HFFc6 (cell line): ENCODE data around the gene SH3PXD2B. TPM values are rescaled to one million over a fixed set of nuclear protein-coding genes. Genes with fewer than 3 reads are reported as not detected.
A peak's percentile ranks its signal among the peaks of the same experiment; 100 is the strongest.
"Not testable (repeated sequence)": the region's sequence is repeated elsewhere in the genome, so short reads cannot be mapped to it uniquely, and the experiment has no call there.

Experiments
- DNase-seq: peaks from one replicate; pipeline ENCODE4 v3.0.0-alpha.2; 2018
- H3K27ac Mint-ChIP-seq: 2 replicates; pipeline ENCODE4 v1.8.0; 2020; ENCODE audit warnings: mild to moderate bottlenecking, mixed read lengths
- H3K27me3 Mint-ChIP-seq: 2 replicates; pipeline ENCODE4 v1.8.0; 2021; ENCODE audit warnings: mild to moderate bottlenecking, moderate library complexity, mixed read lengths; ENCODE audit not compliant: insufficient read depth
- H3K36me3 Mint-ChIP-seq: 2 replicates; pipeline ENCODE4 v1.8.0; 2021; ENCODE audit warnings: low read depth, mixed read lengths
- H3K4me1 Mint-ChIP-seq: 2 replicates; pipeline ENCODE4 v1.8.0; 2020; ENCODE audit warnings: low read depth, mixed read lengths
- H3K4me3 Mint-ChIP-seq: 2 replicates; pipeline ENCODE4 v1.8.0; 2020; ENCODE audit warnings: mild to moderate bottlenecking, moderate library complexity, mixed read lengths
- H3K9me3 Mint-ChIP-seq: 2 replicates; pipeline ENCODE4 v1.8.0; 2020; ENCODE audit warnings: mild to moderate bottlenecking, mixed read lengths
- CTCF ChIP-seq: fragments of 200-600 bp; sonication (generic); IDR thresholded peaks from 2 replicates; pipeline ENCODE4 v1.5.0; 2021; ENCODE audit warnings: antibody characterized with exemption, mild to moderate bottlenecking
- total RNA-seq, 6 experiments: library from RNA; stranded (reverse); fragmentation: NEBNext Ultra II Directional; extraction: Animal tissue kit (Norgen Biotek cat#: 25700); gene quantifications; 2 replicates in 1 of 6; 3 replicates in 5 of 6; pipeline ENCODE4 v1.2.3, GENCODE V29; 2021

SH3PXD2B gene
- total RNA-seq, 6 experiments from 2014 or later: 12.4 to 28.4 (median 24.3) TPM

GRCh38 chr5:172374783-172375182, 79.5 kb downstream of the SH3PXD2B start:
- Mint-ChIP-seq H3K4me1 (no peaks in the 10 kb centered on the region), H3K27me3 (peaks cover 2% of the 10 kb centered on the region), H3K9me3 (no peaks in the 10 kb centered on the region; the same call in 1 of the 2 replicates), H3K36me3 (peaks cover 10% of the 10 kb centered on the region), H3K27ac (no peak overlapping the region), H3K4me3 (no peak overlapping the region)
- no peak for DNase-seq
- no peak for TF ChIP-seq CTCF

- Mint-ChIP-seq H3K27ac (no peak overlapping the region; the same call in 1 of the 2 replicates), H3K27me3 (peaks cover 2% of the 10 kb centered on the region), H3K36me3 (peaks cover 10% of the 10 kb centered on the region), H3K4me3 (no peak overlapping the region), H3K9me3 (no peaks in the 10 kb centered on the region; the same call in 1 of the 2 replicates), H3K4me1 (no peaks in the 10 kb centered on the region)
- TF ChIP-seq CTCF: no peak
- no peak for DNase-seq
These were observed 80.6 kb downstream of the SH3PXD2B start for GRCh38 chr5:172373680-172374079.

GRCh38 chr5:172371684-172372083, 82.6 kb downstream of the SH3PXD2B start:
- no peak overlapping the region for H3K27ac Mint-ChIP-seq
- H3K9me3 Mint-ChIP-seq: no peaks in the 10 kb centered on the region; the same call in 1 of the 2 replicates
- DNase-seq: no peak
- no peak for TF ChIP-seq CTCF
- no peaks in the 10 kb centered on the region; the same call in none of the 2 replicates for H3K27me3 Mint-ChIP-seq
- no peaks in the 10 kb centered on the region for H3K4me1 Mint-ChIP-seq
- H3K36me3 Mint-ChIP-seq: peaks cover 10% of the 10 kb centered on the region
- H3K4me3 Mint-ChIP-seq: no peak overlapping the region

- H3K36me3 Mint-ChIP-seq: peaks cover 10% of the 10 kb centered on the region
- H3K9me3 Mint-ChIP-seq: no peaks in the 10 kb centered on the region; the same call in 1 of the 2 replicates
- no peak overlapping the region for H3K4me3 Mint-ChIP-seq
- peak; percentile 52 for DNase-seq
- H3K4me1 Mint-ChIP-seq: no peaks in the 10 kb centered on the region
- H3K27me3 Mint-ChIP-seq: no peaks in the 10 kb centered on the region; the same call in none of the 2 replicates
- no peak overlapping the region for H3K27ac Mint-ChIP-seq
- peak; percentile 92 for TF ChIP-seq CTCF
These were observed 83.4 kb downstream of the SH3PXD2B start for GRCh38 chr5:172370648-172371545.

GRCh38 chr5:172370237-172370640, 84.1 kb downstream of the SH3PXD2B start:
- no peak for TF ChIP-seq CTCF
- Mint-ChIP-seq H3K27ac (no peak overlapping the region), H3K4me1 (no peaks in the 10 kb centered on the region), H3K4me3 (no peak overlapping the region), H3K36me3 (peaks cover 10% of the 10 kb centered on the region), H3K27me3 (no peaks in the 10 kb centered on the region; the same call in 1 of the 2 replicates), H3K9me3 (no peaks in the 10 kb centered on the region; the same call in 1 of the 2 replicates)
- no peak for DNase-seq

GRCh38 chr5:172368699-172369098, 85.6 kb downstream of the SH3PXD2B start:
- H3K4me1 Mint-ChIP-seq, H3K27ac Mint-ChIP-seq, H3K4me3 Mint-ChIP-seq, H3K36me3 Mint-ChIP-seq, DNase-seq, H3K9me3 Mint-ChIP-seq, H3K27me3 Mint-ChIP-seq: not testable (repeated sequence)
